NB4 (cell line): ENCODE data around the gene CAMSAP1.

Source experiments
- DNase-seq: peaks from one replicate; pipeline ENCODE4 v3.0.0; 2010; ENCODE audit warnings: low read depth
- H3K4me3 ChIP-seq: one replicate; pipeline ENCODE4 v1.5.1; 2011; ENCODE audit warnings: mild to moderate bottlenecking, low read depth, low read length, moderate library complexity
- CTCF ChIP-seq: IDR thresholded peaks from one replicate; pipeline ENCODE4 v1.5.1; 2012; ENCODE audit warnings: low read depth, low read length
- MAX ChIP-seq: IDR thresholded peaks from 2 replicates; pipeline ENCODE4 v1.6.1; 2011; ENCODE audit warnings: low read depth, low read length
- MYC ChIP-seq: IDR thresholded peaks from 2 replicates; pipeline ENCODE4 v1.6.1; 2011; ENCODE audit warnings: low read depth, low read length
- POLR2A ChIP-seq: IDR thresholded peaks from 2 replicates; pipeline ENCODE4 v1.6.1; 2011; ENCODE audit warnings: mild to moderate bottlenecking; ENCODE audit not compliant: insufficient read length; ENCODE audit errors: extremely low read depth

CAMSAP1 gene

GRCh38 chr9:135888126-135888765, 19.1 kb downstream of the CAMSAP1 start:
- DNase-seq: no peak
- H3K4me3 ChIP-seq: peak overlapping the region; percentile 53
- TF ChIP-seq MAX: no peak
- no peak for TF ChIP-seq POLR2A
- TF ChIP-seq CTCF: no peak
- TF ChIP-seq MYC: no peak

- DNase-seq: peak; percentile 96
- TF ChIP-seq MAX (peak; percentile 27; the same call in 1 of the 2 replicates), MYC (peak; percentile 4; the same call in 1 of the 2 replicates), POLR2A (peak; percentile 44), CTCF (no peak)
- peak overlapping the region; percentile 53 for H3K4me3 ChIP-seq
Measured at GRCh38 chr9:135887585-135888050, 19.7 kb downstream of the CAMSAP1 start.

- H3K4me3 ChIP-seq: peak overlapping the region; percentile 48
- peak; percentile 86 for DNase-seq
- no peak for TF ChIP-seq POLR2A
- no peak for TF ChIP-seq CTCF
- TF ChIP-seq MAX: peak; percentile 65
- TF ChIP-seq MYC: peak; percentile 68; the same call in 1 of the 2 replicates
Measured at GRCh38 chr9:135887021-135887507, 20.3 kb downstream of the CAMSAP1 start.

GRCh38 chr9:135886147-135886981, 21.0 kb downstream of the CAMSAP1 start:
- TF ChIP-seq CTCF (no peak), POLR2A (no peak)
- H3K4me3 ChIP-seq: peak overlapping the region; percentile 48
- DNase-seq: peak; percentile 48

GRCh38 chr9:135885100-135885853, 22.1 kb downstream of the CAMSAP1 start:
- TF ChIP-seq MYC: no peak
- no peak for TF ChIP-seq CTCF
- no peak for TF ChIP-seq POLR2A
- TF ChIP-seq MAX: no peak
- H3K4me3 ChIP-seq: no peak overlapping the region
- DNase-seq: peak; percentile 20
